Fibroblast of lung (primary cell): ENCODE measurements around the gene CARD14.

Source experiments
- CTCF ChIP-seq, 2 donors: IDR thresholded peaks in 1 of 2; conservative IDR thresholded peaks in 1 of 2; 1 replicate in 1 of 2; 2 replicates in 1 of 2; pipeline ENCODE4 v1.5.1; 2011 to 2012; ENCODE audit warnings: low read length in 2 of 2, control low read depth in 1 of 2, inconsistent platforms in 1 of 2, low read depth in 1 of 2, mild to moderate bottlenecking in 1 of 2
- EZH2 ChIP-seq: IDR thresholded peaks from 2 replicates; pipeline ENCODE4 v1.5.1; 2012; ENCODE audit warnings: low read length, control low read depth, mild to moderate bottlenecking; ENCODE audit errors: missing control alignments

GRCh38 chr17:80225230-80225629 is 55.4 kb downstream of the CARD14 start:
- no peak for TF ChIP-seq EZH2
- no peak for TF ChIP-seq CTCF (conservative IDR thresholded peaks at IDR 0.05 in 1 of 2, IDR thresholded peaks at IDR 0.05 in 1 of 2; ENCODE audit: low read depth in 1 of 2, low read length in 2 of 2)
